Inflammatory macrophage treated with lipopolysaccharide for 4 hours (primary cell): ENCODE measurements around the gene CDK6.

Source experiments
- DNase-seq: peaks from one replicate; pipeline ENCODE4 v3.0.0-alpha.2; 2020

The CDK6 gene

GRCh38 chr7:92669616-92670165, 166.7 kb downstream of the CDK6 start:
- DNase-seq: no peak

- DNase-seq: no peak
These were observed 167.8 kb downstream of the CDK6 start for GRCh38 chr7:92668564-92668963.

- no peak for DNase-seq
These were observed 168.4 kb downstream of the CDK6 start for GRCh38 chr7:92667816-92668535.

GRCh38 chr7:92665926-92666325, 170.4 kb downstream of the CDK6 start:
- DNase-seq: no peak

GRCh38 chr7:92661651-92662050, 174.7 kb downstream of the CDK6 start:
- DNase-seq: no peak

- DNase-seq: no peak
These were observed 177.7 kb downstream of the CDK6 start for GRCh38 chr7:92658671-92659070.

- no peak for DNase-seq
These were observed 179.0 kb downstream of the CDK6 start for GRCh38 chr7:92657391-92657790.

- DNase-seq: no peak
These were observed 180.3 kb downstream of the CDK6 start for GRCh38 chr7:92656121-92656520.

- no peak for DNase-seq
These were observed 181.0 kb downstream of the CDK6 start for GRCh38 chr7:92655346-92655884.

GRCh38 chr7:92653136-92653535, 183.2 kb downstream of the CDK6 start:
- DNase-seq: no peak

GRCh38 chr7:92652536-92652935, 183.8 kb downstream of the CDK6 start:
- no peak for DNase-seq

GRCh38 chr7:92650391-92650790, 186.0 kb downstream of the CDK6 start:
- no peak for DNase-seq

GRCh38 chr7:92648067-92648466, 188.3 kb downstream of the CDK6 start:
- DNase-seq: no peak

GRCh38 chr7:92647652-92648051, 188.7 kb downstream of the CDK6 start:
- DNase-seq: no peak

- DNase-seq: no peak
These were observed 189.3 kb downstream of the CDK6 start for GRCh38 chr7:92647011-92647625.

- DNase-seq: peak; percentile 21
These were observed 191.0 kb downstream of the CDK6 start for GRCh38 chr7:92645114-92646061.

GRCh38 chr7:92644406-92645113, 191.8 kb downstream of the CDK6 start:
- DNase-seq: peak; percentile 22

GRCh38 chr7:92643821-92644220, 192.6 kb downstream of the CDK6 start:
- no peak for DNase-seq

GRCh38 chr7:92641921-92642511, 194.4 kb downstream of the CDK6 start:
- DNase-seq: peak; percentile 58

- no peak for DNase-seq
These were observed 196.4 kb downstream of the CDK6 start for GRCh38 chr7:92639966-92640365.

GRCh38 chr7:92639213-92639896, 197.0 kb downstream of the CDK6 start:
- DNase-seq: no peak
